A673 (cell line): ENCODE data around the gene FIBIN. TPM values are rescaled to one million over a fixed set of nuclear protein-coding genes. Genes with fewer than 3 reads are reported as not detected.

ENCODE experiments used
- BruUV-seq: library from RNA; stranded (reverse); fragments of 400-500 nt; replicated peaks from 2 replicates; lab custom pipeline; 2021; lab: Mats Ljungman, UMichigan
- CTCF ChIA-PET: fragments of 300-600 bp; sonication (Branson Sonifier 250); formaldehyde crosslinking; loops from one replicate; lab custom pipeline; 2022; ENCODE audit warnings: antibody characterized with exemption; lab: Charles Lee
- POLR2A ChIA-PET: fragments of 300-600 bp; sonication (Branson Sonifier 250); formaldehyde crosslinking; loops from one replicate; lab custom pipeline; 2022; ENCODE audit warnings: antibody characterized with exemption; ENCODE audit not compliant: low non-redundant PET; lab: Charles Lee
- DNase-seq: peaks from one replicate; pipeline ENCODE4 v3.0.0-alpha.2; 2015; ENCODE audit warnings: low spot score
- H3K27ac ChIP-seq: fragments of 200-600 bp; sonication (generic); 2 replicates; pipeline ENCODE4 v1.5.1; 2016; ENCODE audit warnings: mixed run types, low read depth, mild to moderate bottlenecking, mixed read lengths, antibody characterized with exemption, low read length; ENCODE audit not compliant: poor library complexity, severe bottlenecking
- H3K27me3 ChIP-seq: fragments of 200-600 bp; sonication (generic); replicated peaks from 2 replicates; pipeline ENCODE4 v1.6.1; 2017; ENCODE audit warnings: mixed run types, low read depth, mild to moderate bottlenecking, mixed read lengths, antibody characterized with exemption, low read length; ENCODE audit not compliant: insufficient read depth, poor library complexity
- H3K36me3 ChIP-seq: fragments of 200-600 bp; sonication (generic); 2 replicates; pipeline ENCODE4 v1.6.1; 2016; ENCODE audit warnings: mixed run types, mild to moderate bottlenecking, mixed read lengths, antibody characterized with exemption, low read length; ENCODE audit not compliant: insufficient read depth, poor library complexity, severe bottlenecking
- H3K4me1 ChIP-seq: fragments of 200-600 bp; sonication (generic); 2 replicates; pipeline ENCODE4 v1.6.1; 2017; ENCODE audit warnings: mixed run types, mild to moderate bottlenecking, mixed read lengths, antibody characterized with exemption, low read length; ENCODE audit not compliant: insufficient read depth, poor library complexity, severe bottlenecking
- H3K4me3 ChIP-seq: fragments of 200-600 bp; sonication (generic); 2 replicates; pipeline ENCODE4 v1.5.1; 2016; ENCODE audit warnings: low read depth, mixed run types, mild to moderate bottlenecking, mixed read lengths, low read length; ENCODE audit not compliant: poor library complexity, severe bottlenecking
- H3K9me3 ChIP-seq: fragments of 200-600 bp; sonication (generic); 2 replicates; pipeline ENCODE4 v1.6.1; 2016; ENCODE audit warnings: mixed run types, low read depth, mild to moderate bottlenecking, mixed read lengths, antibody characterized with exemption, low read length; ENCODE audit not compliant: poor library complexity, severe bottlenecking
- CTCF ChIP-seq: fragments of 300-800, 200-600 bp; sonication (generic); conservative IDR thresholded peaks from 2 replicates; pipeline ENCODE4 v1.5.1; 2017; ENCODE audit warnings: low read depth, mild to moderate bottlenecking, antibody characterized with exemption, low read length, moderate library complexity, mixed read lengths
- EZH2 ChIP-seq: fragments of 200-600 bp; sonication (generic); IDR thresholded peaks from 2 replicates; pipeline ENCODE4 v1.6.1; 2017; ENCODE audit warnings: borderline replicate concordance, low read depth, mild to moderate bottlenecking, mixed read lengths, antibody characterized with exemption, low read length; ENCODE audit not compliant: poor library complexity, severe bottlenecking
- intact Hi-C: fragments of 100-400 bp; cut with micrococcal nuclease; formaldehyde crosslinking; loops from one replicate; pipeline ENCODE4 v1.10.0; 2022; ENCODE audit not compliant: unreplicated experiment
- total RNA-seq: library from RNA; stranded (reverse); gene quantifications from 2 replicates; pipeline ENCODE4 v1.2.3, GENCODE V29; 2021

Gene FIBIN
- total RNA-seq, 1 experiment from 2014 or later = 0.15 TPM

GRCh38 chr11:26971961-26972360 lies 22.0 kb upstream of the FIBIN start:
- H3K4me3 ChIP-seq = no peak overlapping the region
- H3K9me3 ChIP-seq = no peaks in the 10 kb centered on the region
- BruUV-seq = no TSS peak
- H3K27me3 ChIP-seq = peaks cover 7% of the 10 kb centered on the region
- POLR2A ChIA-PET = no interaction called here
- intact Hi-C loops = no loop called here
- no peak for TF ChIP-seq CTCF
- no peak for TF ChIP-seq EZH2
- H3K36me3 ChIP-seq = no peaks in the 10 kb centered on the region
- no peak for DNase-seq
- CTCF ChIA-PET = no interaction called here
- H3K4me1 ChIP-seq = no peaks in the 10 kb centered on the region
- H3K27ac ChIP-seq = no peak overlapping the region

- no peak overlapping the region for H3K4me3 ChIP-seq
- H3K27ac ChIP-seq = no peak overlapping the region
- TF ChIP-seq EZH2 = no peak
- no peak for TF ChIP-seq CTCF
- BruUV-seq = no TSS peak
- no peaks in the 10 kb centered on the region for H3K4me1 ChIP-seq
- peaks cover 7% of the 10 kb centered on the region for H3K27me3 ChIP-seq
- DNase-seq = no peak
- intact Hi-C loops = no loop called here
- ChIA-PET CTCF (no interaction called here), POLR2A (no interaction called here)
- H3K9me3 ChIP-seq = peaks cover 3% of the 10 kb centered on the region
- no peaks in the 10 kb centered on the region for H3K36me3 ChIP-seq
These were observed 19.7 kb upstream of the FIBIN start for GRCh38 chr11:26974069-26974783.

GRCh38 chr11:26974996-26975395 lies 18.9 kb upstream of the FIBIN start:
- ChIA-PET CTCF (no interaction called here), POLR2A (no interaction called here)
- intact Hi-C loops = no loop called here
- H3K27ac ChIP-seq = no peak overlapping the region
- H3K9me3 ChIP-seq = peaks cover 10% of the 10 kb centered on the region
- no TSS peak for BruUV-seq
- no peaks in the 10 kb centered on the region for H3K4me1 ChIP-seq
- H3K27me3 ChIP-seq = peaks cover 7% of the 10 kb centered on the region
- no peak overlapping the region for H3K4me3 ChIP-seq
- DNase-seq = no peak
- TF ChIP-seq CTCF (no peak), EZH2 (no peak)
- no peaks in the 10 kb centered on the region for H3K36me3 ChIP-seq
